KMS-11 (cell line): ENCODE measurements around the gene DENND2D.

Experiments
- H2AFZ ChIP-seq: fragments of 200-600 bp; sonication (generic); 2 replicates; pipeline ENCODE4 v1.6.1; 2016; ENCODE audit warnings: antibody characterized with exemption, mixed run types, low read depth
- H3K27ac ChIP-seq: fragments of 200-600 bp; sonication (generic); 2 replicates; pipeline ENCODE4 v1.6.1; 2016; ENCODE audit warnings: mild to moderate bottlenecking, mixed run types
- H3K27me3 ChIP-seq: fragments of 200-600 bp; sonication (generic); 2 replicates; pipeline ENCODE4 v1.6.1; 2017; ENCODE audit warnings: mild to moderate bottlenecking, low read depth, mixed run types, moderate library complexity; ENCODE audit not compliant: insufficient read depth
- H3K36me3 ChIP-seq: fragments of 200-600 bp; sonication (generic); 2 replicates; pipeline ENCODE4 v1.6.1; 2017; ENCODE audit warnings: mild to moderate bottlenecking, mixed run types; ENCODE audit not compliant: insufficient read depth
- H3K4me1 ChIP-seq: fragments of 200-600 bp; sonication (generic); 2 replicates; pipeline ENCODE4 v1.6.1; 2016; ENCODE audit warnings: mild to moderate bottlenecking, low read depth, mixed run types; ENCODE audit not compliant: poor library complexity, severe bottlenecking
- H3K4me2 ChIP-seq: fragments of 200-600 bp; sonication (generic); 2 replicates; pipeline ENCODE4 v1.7.0; 2016; ENCODE audit warnings: mild to moderate bottlenecking, mixed run types
- H3K4me3 ChIP-seq: fragments of 200-600 bp; sonication (generic); IDR thresholded peaks from 2 replicates; pipeline ENCODE4 v1.6.1; 2017; ENCODE audit warnings: low read depth, low read length, mixed read lengths; ENCODE audit not compliant: insufficient read depth
- H3K79me2 ChIP-seq: fragments of 200-600 bp; sonication (generic); 2 replicates; pipeline ENCODE4 v1.6.1; 2016; ENCODE audit warnings: low read depth, mixed run types; ENCODE audit not compliant: insufficient read depth
- H3K9ac ChIP-seq: fragments of 200-600 bp; sonication (generic); 2 replicates; pipeline ENCODE4 v1.6.1; 2016; ENCODE audit warnings: mild to moderate bottlenecking, mixed run types
- H4K20me1 ChIP-seq: fragments of 200-600 bp; sonication (generic); 2 replicates; pipeline ENCODE4 v1.6.1; 2016; ENCODE audit warnings: mild to moderate bottlenecking, mixed run types; ENCODE audit not compliant: insufficient read depth
- TF ChIP-seq, protein P1 (sequence below): fragments of 200-600 bp; sonication (generic); conservative IDR thresholded peaks from 2 replicates; pipeline ENCODE4 v1.6.1; 2017; ENCODE audit warnings: low read depth, mild to moderate bottlenecking, antibody characterized with exemption, low read length, moderate library complexity, mixed read lengths

Gene DENND2D, protein sequence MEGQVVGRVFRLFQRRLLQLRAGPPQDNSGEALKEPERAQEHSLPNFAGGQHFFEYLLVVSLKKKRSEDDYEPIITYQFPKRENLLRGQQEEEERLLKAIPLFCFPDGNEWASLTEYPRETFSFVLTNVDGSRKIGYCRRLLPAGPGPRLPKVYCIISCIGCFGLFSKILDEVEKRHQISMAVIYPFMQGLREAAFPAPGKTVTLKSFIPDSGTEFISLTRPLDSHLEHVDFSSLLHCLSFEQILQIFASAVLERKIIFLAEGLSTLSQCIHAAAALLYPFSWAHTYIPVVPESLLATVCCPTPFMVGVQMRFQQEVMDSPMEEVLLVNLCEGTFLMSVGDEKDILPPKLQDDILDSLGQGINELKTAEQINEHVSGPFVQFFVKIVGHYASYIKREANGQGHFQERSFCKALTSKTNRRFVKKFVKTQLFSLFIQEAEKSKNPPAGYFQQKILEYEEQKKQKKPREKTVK

DNA sequence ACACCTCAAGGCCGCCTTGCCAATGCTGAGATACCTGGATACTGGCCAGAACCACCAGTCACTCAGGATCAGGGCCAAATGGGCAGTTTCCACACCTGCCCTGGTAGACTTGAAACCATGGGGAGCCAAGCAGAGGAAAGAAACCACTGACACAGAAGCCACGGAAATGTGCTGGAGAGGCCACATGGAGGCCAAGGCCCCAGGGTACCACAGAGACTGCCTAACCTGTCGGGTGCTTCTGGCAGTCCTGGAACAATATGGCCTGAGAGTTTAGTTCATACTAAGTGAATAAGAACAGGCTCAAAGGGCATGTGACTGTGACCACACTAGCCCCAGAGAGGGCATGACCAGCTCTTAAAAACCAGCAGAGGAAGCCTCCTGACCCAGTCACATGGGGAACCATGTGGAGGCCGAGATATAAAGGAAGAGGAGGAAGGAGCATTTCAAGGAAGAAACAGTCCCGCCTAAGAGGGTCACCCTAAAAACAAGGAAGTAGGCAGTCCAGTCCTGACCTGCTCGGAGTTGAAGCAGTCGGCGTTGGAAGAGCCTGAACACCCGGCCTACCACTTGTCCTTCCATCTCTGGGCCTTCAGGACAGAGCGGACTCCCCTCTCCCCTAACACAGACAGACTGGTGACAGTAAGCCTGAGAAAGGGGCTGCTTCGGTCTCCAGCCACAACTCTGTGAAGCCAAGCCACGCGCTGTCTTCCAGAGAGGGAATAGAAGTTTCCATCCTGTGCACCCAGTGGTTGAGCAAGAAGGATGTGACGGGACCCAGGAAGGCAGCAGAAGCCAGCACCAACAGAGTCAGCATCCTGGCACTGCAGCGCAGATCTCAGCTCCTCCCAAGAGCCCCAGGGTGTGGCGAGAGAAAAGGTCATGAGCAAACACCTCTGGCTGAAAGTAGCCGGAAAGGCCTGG is at the start of gene DENND2D:
TSS of gene DENND2D (minus strand) at position 766 of the 921 bp plus-strand sequence. CDS start at position 579, 187 bp downstream.
- peaks cover 16% of the 10 kb centered on the region for H3K4me1 ChIP-seq
- no peaks in the 10 kb centered on the region for H3K27me3 ChIP-seq
- no peak within 1 kb of the TSS for H3K4me3 ChIP-seq
- no peaks in the 10 kb centered on the region for H3K36me3 ChIP-seq
- H3K4me2 ChIP-seq = no peak within 1 kb of the TSS
- no peak within 1 kb of the TSS for H3K9ac ChIP-seq
- H3K27ac ChIP-seq = no peak within 1 kb of the TSS
- no peaks in the 10 kb centered on the region for H4K20me1 ChIP-seq
- H3K79me2 ChIP-seq = no peaks in the 10 kb centered on the region
- TF ChIP-seq, protein P1, sequence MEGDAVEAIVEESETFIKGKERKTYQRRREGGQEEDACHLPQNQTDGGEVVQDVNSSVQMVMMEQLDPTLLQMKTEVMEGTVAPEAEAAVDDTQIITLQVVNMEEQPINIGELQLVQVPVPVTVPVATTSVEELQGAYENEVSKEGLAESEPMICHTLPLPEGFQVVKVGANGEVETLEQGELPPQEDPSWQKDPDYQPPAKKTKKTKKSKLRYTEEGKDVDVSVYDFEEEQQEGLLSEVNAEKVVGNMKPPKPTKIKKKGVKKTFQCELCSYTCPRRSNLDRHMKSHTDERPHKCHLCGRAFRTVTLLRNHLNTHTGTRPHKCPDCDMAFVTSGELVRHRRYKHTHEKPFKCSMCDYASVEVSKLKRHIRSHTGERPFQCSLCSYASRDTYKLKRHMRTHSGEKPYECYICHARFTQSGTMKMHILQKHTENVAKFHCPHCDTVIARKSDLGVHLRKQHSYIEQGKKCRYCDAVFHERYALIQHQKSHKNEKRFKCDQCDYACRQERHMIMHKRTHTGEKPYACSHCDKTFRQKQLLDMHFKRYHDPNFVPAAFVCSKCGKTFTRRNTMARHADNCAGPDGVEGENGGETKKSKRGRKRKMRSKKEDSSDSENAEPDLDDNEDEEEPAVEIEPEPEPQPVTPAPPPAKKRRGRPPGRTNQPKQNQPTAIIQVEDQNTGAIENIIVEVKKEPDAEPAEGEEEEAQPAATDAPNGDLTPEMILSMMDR = no peak
- no peak within 1 kb of the TSS for H2AFZ ChIP-seq

DNA sequence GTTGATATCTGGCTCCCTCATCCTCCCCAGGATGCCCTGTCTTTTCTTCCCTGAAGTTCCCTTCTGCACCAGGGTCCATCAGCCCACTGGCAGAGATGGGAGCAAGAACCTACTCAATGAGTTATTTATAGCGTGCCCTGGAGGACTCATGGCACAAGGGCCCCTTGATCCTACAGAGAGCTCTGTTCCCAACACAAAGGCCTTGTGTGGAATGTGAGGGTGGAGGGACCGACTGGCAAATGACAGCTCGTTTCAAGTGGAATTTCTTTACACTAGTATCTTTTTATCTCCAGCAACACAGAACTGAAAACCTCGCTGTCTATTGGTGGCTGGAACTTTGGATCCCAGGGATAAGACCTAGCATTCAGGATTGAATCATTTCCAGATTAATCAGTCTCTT is 49.5 kb upstream of the DENND2D start:
- H3K4me1 ChIP-seq = no peaks in the 10 kb centered on the region
- no peak overlapping the region for H2AFZ ChIP-seq
- TF ChIP-seq, protein P1 = no peak
- no peak overlapping the region for H3K27ac ChIP-seq
- no peaks in the 10 kb centered on the region for H4K20me1 ChIP-seq
- no peak overlapping the region for H3K4me2 ChIP-seq
- no peaks in the 10 kb centered on the region for H3K36me3 ChIP-seq
- no peak overlapping the region for H3K4me3 ChIP-seq
- H3K79me2 ChIP-seq = no peaks in the 10 kb centered on the region
- no peak overlapping the region for H3K9ac ChIP-seq
- H3K27me3 ChIP-seq = no peaks in the 10 kb centered on the region

DNA sequence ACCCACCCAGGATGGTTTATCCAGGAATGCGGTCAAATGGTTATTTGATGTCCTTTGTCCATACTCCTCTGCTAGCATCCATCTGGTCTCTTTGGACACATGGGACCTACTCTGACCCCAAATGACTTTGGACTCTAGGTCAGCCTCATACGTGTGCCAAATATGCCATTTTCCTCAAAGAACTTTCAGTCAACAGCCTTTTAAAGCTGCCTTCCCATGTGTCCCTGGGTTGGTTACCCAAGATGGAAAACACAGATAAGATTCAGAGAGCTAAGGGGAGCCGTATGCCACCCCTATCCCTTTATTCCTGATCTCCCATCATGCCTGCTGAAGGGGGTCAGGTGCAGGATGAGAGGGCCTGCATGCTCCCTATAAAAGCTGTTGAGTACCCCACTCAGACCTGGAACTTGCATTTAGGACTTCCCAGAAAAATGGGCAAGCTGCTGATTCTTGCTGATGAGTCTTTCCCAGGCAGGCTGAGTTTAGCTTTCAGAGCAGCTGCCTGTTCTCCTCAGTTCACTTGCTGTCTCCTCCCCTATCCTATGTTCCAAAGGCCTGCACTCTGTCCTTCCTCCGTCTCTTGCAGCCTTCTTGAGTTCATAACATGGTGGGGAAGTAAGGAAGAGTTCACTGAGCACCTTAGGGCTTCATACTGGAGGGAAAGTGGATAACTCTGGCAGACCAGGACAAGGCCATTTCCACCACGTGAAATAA is 46.8 kb upstream of the DENND2D start:
- Histone ChIP-seq H3K4me2 (no peak overlapping the region), H3K79me2 (no peaks in the 10 kb centered on the region), H3K27ac (no peak overlapping the region), H2AFZ (no peak overlapping the region), H3K27me3 (no peaks in the 10 kb centered on the region), H4K20me1 (no peaks in the 10 kb centered on the region), H3K9ac (no peak overlapping the region), H3K4me1 (no peaks in the 10 kb centered on the region), H3K36me3 (no peaks in the 10 kb centered on the region), H3K4me3 (no peak overlapping the region)
- TF ChIP-seq, protein P1 = no peak

DNA sequence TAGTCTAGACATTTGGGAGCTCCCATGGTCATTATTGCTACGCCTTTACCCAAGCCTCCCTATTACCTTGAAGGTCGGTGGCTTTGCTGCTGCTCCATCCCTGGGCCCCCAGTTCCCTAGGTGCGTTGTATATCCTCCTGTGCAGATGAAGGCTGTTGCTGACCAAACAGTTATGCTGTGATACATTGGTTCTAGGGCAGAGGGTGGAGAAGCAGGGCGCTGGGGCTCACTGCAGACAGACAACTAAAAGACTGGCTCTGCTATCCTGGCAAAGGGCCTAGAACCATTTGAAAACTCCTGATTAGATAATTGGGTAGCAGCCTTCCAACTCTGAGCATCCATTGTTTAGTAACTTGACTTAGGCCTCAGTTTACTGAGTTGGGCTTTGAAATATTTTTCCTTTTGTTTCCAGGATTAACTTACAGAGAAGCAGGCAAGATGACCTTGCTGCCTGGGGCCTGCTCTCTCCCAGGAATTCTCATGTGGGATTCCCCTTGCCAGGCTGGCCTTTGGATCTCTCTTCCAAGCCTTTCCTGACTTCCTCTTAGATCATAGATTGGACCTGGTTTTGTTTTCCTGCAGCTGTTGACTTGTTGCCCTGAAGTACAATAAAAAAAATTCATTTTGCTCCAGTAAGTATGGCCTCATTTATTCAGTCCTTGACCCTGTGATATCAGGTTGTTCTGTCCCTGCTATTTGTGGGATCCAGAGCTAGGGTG is 42.5 kb upstream of the DENND2D start:
- Histone ChIP-seq H3K36me3 (no peaks in the 10 kb centered on the region), H3K4me2 (no peak overlapping the region), H3K27me3 (no peaks in the 10 kb centered on the region), H3K4me3 (no peak overlapping the region), H4K20me1 (no peaks in the 10 kb centered on the region), H3K4me1 (no peaks in the 10 kb centered on the region), H3K27ac (no peak overlapping the region), H3K9ac (no peak overlapping the region), H3K79me2 (no peaks in the 10 kb centered on the region), H2AFZ (no peak overlapping the region)
- TF ChIP-seq, protein P1 = no peak
